AG04449 (cell line): Measurements from ENCODE around the gene SGPL1.

Experiments used
- CTCF ChIA-PET: fragments of 350-600 bp; formaldehyde crosslinking; extraction: SDS; loops from one replicate; lab custom pipeline; 2021; ENCODE audit warnings: antibody characterized with exemption; lab: Yijun Ruan, JAX
- POLR2A ChIA-PET: fragments of 400-600, 350-600 bp; formaldehyde crosslinking; extraction: SDS; loops from one replicate; lab custom pipeline; 2020; ENCODE audit warnings: antibody characterized with exemption, inconsistent platforms; lab: Yijun Ruan, JAX
- DNase-seq: peaks from one replicate; pipeline ENCODE4 v3.0.0-alpha.2; 2010; ENCODE audit warnings: low read depth, low spot score
- H3K4me3 ChIP-seq: 2 replicates; pipeline ENCODE4 v1.5.1; 2011; ENCODE audit warnings: low read depth, mild to moderate bottlenecking, control low read depth, low read length
- CTCF ChIP-seq: IDR thresholded peaks from one replicate; pipeline ENCODE4 v1.5.1; 2011; ENCODE audit warnings: mild to moderate bottlenecking, moderate library complexity, low read length, control low read depth, inconsistent platforms; ENCODE audit not compliant: insufficient read depth; ENCODE audit errors: missing control alignments

The SGPL1 gene

DNA sequence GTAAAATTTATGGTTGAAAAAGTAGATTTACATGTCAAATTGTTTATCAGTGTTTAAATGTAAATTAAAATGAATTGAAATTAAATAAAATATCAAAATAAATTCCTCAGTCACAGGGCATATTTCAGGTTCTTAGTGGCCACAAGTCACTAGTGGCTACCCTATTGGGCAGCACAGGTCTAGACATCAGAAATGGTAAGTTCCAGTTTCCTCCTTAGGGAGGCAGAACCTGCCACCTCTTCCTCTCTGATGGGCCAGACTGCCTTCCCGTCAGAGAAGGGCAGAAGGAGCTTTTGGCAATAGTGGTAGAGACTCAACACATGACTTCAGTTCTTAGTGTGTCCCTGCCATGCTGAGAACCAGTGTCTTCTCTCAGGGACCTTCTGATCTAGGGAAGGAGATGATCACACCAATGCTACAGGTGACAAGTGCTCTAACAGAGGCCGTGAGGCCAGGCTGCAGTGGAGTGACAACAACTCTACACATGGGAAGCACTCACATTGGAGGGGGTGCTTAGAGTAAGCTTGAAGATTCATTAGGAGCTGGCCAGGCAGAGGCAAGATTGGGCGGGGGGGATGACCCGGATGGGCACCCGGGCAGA is 87.0 kb downstream of the SGPL1 start:
- CTCF ChIA-PET, result interaction anchor here (0.7 to 5.3 kb wide), 40 partner anchors 8 to 442 kb away, joined by 3 to 55 read pairs (median 5); partner anchors contain the start of genes PCBD1 and UNC5B
- no peak for TF ChIP-seq CTCF
- no peak for DNase-seq
- POLR2A ChIA-PET, result no interaction called here
- no peak overlapping the region for H3K4me3 ChIP-seq

- no peak overlapping the region for H3K4me3 ChIP-seq
- ChIA-PET CTCF (interaction anchor here (0.7 to 5.3 kb wide), 41 partner anchors 8 to 442 kb away, joined by 3 to 55 read pairs (median 5); partner anchors contain the start of genes PCBD1 and UNC5B), POLR2A (no interaction called here)
- no peak for DNase-seq
- TF ChIP-seq CTCF, result peak; percentile 87
These were observed 87.6 kb downstream of the SGPL1 start for GRCh38 chr10:70903262-70903921.

DNA sequence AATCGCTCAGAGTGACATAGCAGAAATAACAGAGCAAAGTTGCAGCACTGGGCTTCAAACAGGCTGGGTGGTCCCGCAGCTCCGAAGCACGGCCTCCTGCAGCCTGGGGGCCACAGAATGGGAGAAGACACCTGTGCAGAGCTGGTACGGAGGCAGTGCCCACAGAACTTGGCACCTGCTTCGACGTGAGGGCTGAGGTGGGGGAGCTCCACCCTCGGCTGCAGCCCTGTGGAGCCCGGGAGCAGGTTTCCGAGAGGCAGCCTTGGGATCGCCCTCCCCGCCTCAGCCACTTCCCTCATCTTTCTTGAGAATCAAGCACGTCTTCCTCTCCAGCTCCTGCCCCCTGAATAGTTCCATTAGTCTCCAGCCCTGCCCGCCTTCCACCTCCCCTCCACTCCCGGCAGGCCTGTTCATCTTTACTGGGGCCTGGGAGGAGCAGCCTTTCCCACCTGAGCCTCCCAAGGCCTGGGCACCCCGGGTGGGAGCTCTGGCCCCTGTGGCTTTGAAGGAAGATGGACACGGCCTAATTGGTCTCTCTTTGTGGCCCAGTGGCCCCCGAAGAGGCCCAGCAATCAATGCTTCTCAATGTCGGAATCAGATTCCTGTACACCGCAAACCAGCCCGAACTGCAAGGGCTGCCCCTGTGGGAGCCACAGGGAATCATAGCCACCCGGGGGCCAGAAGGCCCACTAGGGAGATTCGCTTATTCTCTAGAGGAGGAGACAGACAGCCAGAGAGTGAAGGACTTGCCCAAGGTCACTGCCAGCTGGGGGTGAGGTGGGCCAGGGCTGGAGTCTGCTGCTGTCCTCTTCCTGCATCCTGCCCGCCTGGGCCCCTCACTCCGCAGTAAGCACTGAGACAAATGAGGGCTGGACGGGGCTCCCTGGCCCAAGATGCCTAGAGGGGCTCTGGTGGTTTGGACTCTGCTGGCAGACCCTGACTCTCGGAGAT is 89.6 kb downstream of the SGPL1 start:
- no peak for DNase-seq
- ChIA-PET POLR2A (no interaction called here), CTCF (interaction anchor here (0.7 to 5.3 kb wide), 8 partner anchors 8 to 379 kb away, joined by 3 to 55 read pairs (median 16); partner anchors contain the start of gene PCBD1)
- H3K4me3 ChIP-seq, result no peak overlapping the region
- TF ChIP-seq CTCF, result no peak

GRCh38 chr10:70906031-70906783 is 90.5 kb downstream of the SGPL1 start:
- no peak for TF ChIP-seq CTCF
- POLR2A ChIA-PET, result no interaction called here
- H3K4me3 ChIP-seq, result no peak overlapping the region
- DNase-seq, result no peak
- CTCF ChIA-PET, result interaction anchor here (1.3 to 5.3 kb wide), 4 partner anchors 17 to 24 kb away, joined by 3 to 55 read pairs (median 26); partner anchors contain the start of gene PCBD1

DNA sequence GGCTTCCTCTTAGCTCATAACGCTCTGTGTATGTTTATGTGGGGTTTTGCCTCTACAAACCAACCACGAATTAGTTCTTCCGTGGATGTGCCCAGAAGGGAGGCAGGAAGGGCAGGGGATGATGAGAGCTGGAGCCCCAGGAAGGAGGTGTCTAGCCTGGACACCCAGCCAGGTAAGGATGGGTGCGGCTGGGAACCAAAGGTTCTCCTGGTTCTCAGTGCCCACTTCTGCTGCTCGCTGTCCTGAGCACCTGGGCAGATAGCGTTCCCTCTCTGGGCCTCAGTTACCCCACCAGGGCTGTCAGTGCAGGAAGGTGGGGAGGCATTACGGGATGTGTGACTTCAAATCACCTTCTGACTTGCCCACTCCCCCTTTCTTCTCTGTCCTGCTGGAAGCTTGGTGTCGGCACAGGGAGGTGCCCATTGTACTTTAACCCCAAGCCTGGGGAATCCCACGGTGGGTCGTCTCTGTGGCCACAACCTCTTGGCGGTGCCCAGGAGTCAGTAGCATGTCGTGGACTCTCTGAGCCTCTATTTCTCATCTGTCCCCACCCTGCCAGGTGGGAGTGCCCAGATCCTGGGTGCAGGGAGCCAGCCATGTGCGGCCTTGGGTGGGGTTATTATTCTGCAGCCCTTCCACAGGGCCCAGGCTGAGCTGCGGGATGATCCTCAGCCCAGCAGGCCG is 91.3 kb downstream of the SGPL1 start:
- no peak overlapping the region for H3K4me3 ChIP-seq
- no peak for TF ChIP-seq CTCF
- CTCF ChIA-PET, result interaction anchor here (1.3 kb wide), 1 partner anchor 23 kb away, joined by 3 read pairs; no protein-coding TSS in a partner anchor
- POLR2A ChIA-PET, result no interaction called here
- no peak for DNase-seq
